GM12875 (cell line): Measurements from ENCODE around the gene TMEM18.

Experiments used
- H3K4me3 ChIP-seq: one replicate; pipeline ENCODE4 v1.5.1; 2011; ENCODE audit warnings: low read depth, low read length, control low read depth
- TF ChIP-seq, protein P1 (sequence below): IDR thresholded peaks from 2 replicates; pipeline ENCODE4 v1.5.1; 2011; ENCODE audit warnings: low read depth, mild to moderate bottlenecking, control low read depth, inconsistent platforms, low read length, moderate library complexity, borderline replicate concordance; ENCODE audit not compliant: insufficient read depth

Gene TMEM18

GRCh38 chr2:677959-678550 is 849 bp upstream of the TMEM18 start:
- H3K4me3 ChIP-seq = peak overlapping the region; percentile 71
- TF ChIP-seq, protein P1, sequence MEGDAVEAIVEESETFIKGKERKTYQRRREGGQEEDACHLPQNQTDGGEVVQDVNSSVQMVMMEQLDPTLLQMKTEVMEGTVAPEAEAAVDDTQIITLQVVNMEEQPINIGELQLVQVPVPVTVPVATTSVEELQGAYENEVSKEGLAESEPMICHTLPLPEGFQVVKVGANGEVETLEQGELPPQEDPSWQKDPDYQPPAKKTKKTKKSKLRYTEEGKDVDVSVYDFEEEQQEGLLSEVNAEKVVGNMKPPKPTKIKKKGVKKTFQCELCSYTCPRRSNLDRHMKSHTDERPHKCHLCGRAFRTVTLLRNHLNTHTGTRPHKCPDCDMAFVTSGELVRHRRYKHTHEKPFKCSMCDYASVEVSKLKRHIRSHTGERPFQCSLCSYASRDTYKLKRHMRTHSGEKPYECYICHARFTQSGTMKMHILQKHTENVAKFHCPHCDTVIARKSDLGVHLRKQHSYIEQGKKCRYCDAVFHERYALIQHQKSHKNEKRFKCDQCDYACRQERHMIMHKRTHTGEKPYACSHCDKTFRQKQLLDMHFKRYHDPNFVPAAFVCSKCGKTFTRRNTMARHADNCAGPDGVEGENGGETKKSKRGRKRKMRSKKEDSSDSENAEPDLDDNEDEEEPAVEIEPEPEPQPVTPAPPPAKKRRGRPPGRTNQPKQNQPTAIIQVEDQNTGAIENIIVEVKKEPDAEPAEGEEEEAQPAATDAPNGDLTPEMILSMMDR = no peak

- TF ChIP-seq, protein P1 = no peak
- peak overlapping the region; percentile 86 for H3K4me3 ChIP-seq
Measured at GRCh38 chr2:676647-677055, 555 bp downstream of the TMEM18 start.

- H3K4me3 ChIP-seq = peak overlapping the region; percentile 86
- TF ChIP-seq, protein P1 = peak; percentile 34; the same call in 1 of the 2 replicates
Measured at GRCh38 chr2:675982-676646, 1.1 kb downstream of the TMEM18 start.

DNA sequence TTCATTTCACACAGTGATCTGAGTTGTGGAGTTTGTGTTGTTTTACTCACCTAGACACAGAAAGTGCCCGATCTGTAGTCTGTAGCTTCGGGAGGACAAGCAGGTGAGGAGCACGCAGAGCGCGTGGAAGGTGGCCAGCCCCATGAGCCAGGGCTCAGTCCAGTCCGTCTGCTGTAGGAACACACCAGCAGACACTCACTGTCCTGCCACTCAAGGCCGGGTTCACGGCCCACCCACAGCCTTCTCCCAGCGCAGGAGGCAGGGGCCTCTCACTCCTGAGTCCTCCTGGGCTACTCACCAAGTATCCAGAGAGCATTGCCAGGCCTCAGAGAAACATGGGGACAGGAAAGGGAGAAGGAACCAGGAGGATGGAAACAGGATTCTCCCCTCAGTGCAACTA is 1.7 kb downstream of the TMEM18 start:
- TF ChIP-seq, protein P1 = no peak
- no peak overlapping the region for H3K4me3 ChIP-seq

DNA sequence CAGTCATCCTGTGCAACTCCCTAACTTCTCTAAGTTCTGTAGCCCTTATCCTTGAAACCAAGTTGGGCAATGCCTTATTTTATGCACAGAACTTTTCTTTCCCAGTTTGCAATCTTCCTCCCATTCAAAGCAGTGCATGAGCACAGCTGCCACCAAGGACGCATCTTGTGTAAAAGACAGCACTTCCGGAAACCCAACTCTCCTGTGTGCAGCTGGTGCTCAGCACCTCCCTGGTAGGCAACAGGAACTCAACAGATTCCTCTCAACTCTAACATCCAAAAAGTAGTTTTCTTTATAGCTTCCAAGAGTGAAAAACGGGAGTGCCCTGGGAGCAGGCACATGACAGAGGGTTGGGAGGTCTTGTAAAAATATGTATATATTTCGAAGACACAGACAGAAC is 2.2 kb downstream of the TMEM18 start:
- TF ChIP-seq, protein P1 = no peak
- H3K4me3 ChIP-seq = no peak overlapping the region

DNA sequence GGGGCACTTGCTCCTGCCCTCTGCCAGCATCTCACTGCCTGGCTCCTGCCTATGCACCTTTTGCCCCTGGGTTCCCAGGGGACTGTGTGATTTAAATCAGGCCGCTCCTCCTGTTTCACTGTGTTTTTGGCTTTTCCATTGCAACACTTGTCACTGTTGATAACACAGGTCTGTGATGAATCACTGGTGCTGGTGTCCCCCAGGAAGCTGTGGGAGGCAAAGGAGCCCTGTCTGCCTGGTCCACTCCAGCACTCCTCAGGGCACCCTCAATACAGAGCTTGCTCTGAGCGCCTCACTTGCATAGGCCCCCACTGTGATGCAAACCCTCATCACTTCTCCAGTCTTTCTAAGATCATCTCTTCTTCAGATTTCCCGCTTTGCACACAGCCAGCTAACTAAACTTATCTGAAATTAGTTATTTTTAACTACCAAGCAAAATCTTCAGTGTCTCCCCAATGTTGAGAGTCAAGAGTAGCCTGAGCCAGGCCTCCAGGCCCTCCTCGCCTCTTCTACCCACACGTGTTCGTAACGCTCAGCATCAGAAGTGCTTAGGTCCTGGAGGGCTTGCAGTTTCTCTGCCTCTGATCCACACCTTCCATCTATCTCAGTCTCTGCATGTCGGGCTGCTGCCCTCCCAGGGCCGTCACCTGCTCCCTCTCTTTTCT is 2.8 kb downstream of the TMEM18 start:
- H3K4me3 ChIP-seq = no peak overlapping the region
- TF ChIP-seq, protein P1 = no peak
